Measurements from ENCODE around the gene FGD3.

The FGD3 gene

DNA sequence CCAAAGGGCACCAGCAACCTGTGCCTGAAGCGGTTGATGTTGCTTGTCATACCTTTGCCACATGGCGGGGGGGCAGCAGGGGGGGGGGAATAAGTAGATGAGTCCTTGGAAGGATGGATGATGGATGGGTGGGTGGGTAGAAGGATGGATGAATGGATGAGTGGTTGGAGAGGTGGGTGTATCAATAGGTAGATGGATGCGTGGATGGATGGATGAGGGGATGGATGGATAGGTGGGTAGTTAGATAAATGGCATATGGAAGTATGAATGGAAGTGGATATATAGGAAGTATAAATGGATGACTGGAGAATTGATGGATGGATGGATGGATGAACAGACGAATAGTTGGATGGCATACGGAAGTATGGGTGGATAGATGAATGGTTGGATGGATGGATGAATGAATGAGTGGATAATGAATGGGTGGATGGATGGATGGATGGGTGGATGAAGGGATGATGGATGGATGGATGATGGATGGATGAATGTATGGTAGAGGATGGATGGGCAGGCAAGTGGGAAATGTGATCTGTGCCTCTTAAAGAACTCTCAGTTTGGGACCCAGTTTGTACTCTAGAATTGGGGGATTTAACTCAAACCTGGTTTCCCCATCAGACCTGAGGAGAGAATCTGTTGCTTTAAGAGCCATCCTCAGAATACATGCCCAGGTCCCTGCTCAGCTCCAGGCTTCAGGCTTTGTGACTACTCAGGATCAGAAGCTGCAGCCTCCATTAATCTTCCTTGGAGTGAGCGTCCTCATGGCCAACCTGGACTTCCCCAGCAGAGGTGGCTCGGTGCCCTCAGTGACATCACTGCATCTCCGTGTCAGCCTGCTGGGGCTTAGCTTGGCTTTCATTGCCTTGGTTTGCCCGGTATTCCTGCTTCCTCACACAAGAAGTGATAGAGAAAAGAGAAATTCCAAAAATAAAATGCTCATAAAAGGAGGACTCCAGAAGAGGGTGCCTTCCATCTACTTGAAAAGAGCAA, 83.6 kb downstream of the FGD3 start:
- DNase-seq (ENCODE audit: low read depth in 2 of 2), result no peak

DNA sequence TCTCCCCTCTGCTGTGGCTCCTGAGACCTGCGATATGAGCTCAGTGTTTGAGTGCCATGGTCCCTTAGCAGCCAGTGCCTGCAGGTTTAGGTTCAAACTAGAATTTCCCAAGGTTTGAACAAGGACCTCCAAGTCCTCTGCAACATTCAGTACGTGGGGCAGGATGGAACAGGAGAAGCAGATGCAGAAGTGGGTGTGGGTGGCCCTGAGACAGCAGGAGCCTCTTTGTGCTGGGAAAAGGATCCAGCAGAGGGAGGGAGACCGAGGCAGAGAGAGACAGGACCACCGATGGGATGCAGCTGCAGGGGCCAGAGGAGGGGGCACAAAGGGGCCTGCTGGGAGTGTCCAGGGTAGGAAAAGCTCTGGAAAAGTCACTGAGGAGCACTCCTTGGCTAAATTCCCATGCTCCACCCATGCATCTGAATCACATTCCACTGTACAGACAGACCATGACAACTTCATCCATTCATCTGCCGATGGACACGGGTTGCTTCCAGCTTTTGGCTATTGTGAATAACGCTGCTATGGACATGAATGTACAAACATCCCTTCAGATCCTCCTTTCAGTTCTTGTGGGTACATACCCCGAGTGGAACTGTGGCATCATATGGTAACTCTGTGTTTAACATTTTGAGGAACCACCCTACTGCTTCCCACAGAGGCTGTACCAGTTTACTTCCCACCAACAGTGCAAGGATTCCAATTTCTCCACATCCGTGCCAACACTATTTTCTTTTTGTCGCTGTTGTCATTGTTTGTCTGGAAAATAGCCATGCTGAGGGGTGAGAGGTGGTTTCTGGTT, 84.5 kb downstream of the FGD3 start:
- DNase-seq (ENCODE audit: low read depth in 2 of 2), result no peak

DNA sequence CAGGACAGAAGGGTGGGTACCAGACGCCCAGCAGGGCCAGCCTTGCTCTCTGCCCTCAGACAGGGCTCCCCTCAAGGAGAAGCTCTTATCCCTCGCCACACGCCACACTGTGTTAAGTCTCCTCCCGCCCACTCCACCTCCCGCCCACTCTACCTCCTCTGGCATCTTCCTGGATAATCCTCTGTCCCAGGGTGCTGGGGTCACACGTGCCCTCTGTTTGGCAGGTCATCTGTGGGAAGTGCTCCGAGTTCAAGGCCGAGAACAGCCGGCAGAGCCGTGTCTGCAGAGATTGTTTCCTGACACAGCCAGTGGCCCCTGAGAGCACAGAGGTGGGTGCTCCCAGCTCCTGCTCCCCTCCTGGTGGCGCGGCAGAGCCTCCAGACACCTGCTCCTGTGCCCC, 85.2 kb downstream of the FGD3 start:
- no peak for DNase-seq (ENCODE audit: low read depth in 2 of 2)

DNA sequence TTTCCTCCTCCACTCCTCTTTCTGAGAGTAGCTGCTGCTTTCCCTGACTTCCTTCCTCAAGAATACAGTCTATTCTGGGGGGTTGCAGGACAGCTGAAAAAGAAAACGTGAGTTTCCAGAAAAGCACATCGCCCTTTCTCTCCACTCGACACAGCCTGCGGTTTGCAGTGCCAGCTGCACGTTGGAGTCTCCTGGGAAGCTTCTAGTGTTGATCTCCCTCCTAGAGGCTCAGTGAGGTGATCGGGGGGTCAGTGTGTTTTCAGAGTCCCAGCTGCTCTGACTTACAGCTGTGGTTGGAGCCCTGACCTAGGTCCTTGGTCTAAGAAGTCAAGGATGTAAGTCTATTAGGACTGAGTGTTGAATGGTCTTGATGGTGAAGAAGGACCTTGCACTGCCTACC, 86.2 kb downstream of the FGD3 start:
- DNase-seq (ENCODE audit: low read depth in 2 of 2), result no peak

DNA sequence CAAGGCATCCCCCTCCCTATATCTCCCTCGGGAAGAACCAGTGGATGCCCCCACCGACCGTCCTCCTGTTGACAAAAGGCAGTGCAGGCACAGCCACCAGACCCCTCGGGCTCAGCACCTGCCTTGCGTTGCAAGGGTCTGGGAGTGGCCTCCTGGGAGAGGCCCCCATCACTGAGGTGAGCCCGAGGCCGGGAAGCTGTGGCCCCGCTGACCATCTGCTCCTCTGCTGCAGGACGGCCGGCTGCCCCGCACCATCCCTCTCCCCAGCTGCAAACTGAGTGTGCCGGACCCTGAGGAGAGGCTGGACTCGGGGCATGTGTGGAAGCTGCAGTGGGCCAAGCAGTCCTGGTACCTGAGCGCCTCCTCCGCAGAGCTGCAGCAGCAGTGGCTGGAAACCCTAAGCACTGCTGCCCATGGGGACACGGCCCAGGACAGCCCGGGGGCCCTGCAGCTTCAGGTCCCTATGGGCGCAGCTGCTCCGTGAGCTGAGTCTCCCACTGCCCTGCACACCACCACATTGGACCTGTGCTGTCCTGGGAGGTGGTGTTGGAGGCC, 87.9 kb downstream of the FGD3 start:
- DNase-seq (ENCODE audit: low read depth in 2 of 2), result no peak

DNA sequence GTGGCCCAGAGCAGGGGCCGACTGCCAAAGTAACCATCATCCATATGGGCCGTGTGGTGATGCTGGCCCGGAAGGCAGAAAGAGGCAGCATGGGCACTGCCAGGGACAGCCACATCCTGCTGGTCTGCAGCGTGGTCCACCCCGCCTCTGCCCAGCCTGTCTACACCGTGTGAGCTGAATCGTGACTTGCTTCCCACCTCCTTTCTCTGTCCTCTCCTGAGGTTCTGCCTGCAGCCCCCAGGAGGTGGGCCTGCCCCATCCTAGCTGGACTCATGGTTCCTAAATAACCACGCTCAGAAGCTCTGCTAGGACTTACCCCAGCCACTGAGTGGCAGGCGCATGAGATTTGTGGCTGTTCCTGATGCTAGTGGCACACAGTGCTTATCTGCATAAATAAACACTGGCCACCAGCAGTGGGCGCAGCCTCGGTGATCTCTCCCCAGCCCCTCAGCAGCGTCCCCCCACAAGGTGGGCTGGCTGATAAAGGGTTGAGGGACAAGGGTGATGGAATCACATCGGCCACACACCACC, 88.6 kb downstream of the FGD3 start:
- DNase-seq (ENCODE audit: low read depth in 2 of 2), result no peak

DNA sequence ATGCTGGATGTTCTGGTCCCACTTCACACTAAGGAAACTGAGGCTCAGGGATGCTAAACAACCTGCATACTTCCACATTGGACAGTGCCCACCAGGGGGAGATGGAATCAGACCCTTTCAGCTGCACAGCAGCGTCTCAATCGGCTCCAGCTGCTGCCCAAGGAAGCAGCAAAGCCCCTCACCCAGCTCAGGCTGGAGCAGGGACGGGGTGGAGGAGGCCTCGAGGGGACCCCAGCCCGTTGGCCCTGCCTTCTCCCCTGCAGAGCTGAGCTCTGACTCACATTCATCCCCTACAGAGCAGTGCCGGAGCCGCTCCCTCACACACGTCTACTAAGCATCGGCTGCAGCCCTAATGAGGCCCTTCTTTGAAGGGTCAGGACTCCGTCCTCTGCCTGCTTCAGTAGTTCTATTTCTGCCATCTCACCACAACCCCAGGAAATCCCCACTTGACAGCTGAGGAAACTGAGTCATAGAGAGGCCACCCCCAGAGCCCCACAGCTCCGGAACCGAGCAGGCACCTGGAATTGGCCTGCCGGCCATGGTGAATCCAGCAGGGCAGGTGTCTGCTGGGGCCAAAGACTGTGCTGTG, 89.7 kb downstream of the FGD3 start:
- no peak for DNase-seq (ENCODE audit: low read depth in 2 of 2)

DNA sequence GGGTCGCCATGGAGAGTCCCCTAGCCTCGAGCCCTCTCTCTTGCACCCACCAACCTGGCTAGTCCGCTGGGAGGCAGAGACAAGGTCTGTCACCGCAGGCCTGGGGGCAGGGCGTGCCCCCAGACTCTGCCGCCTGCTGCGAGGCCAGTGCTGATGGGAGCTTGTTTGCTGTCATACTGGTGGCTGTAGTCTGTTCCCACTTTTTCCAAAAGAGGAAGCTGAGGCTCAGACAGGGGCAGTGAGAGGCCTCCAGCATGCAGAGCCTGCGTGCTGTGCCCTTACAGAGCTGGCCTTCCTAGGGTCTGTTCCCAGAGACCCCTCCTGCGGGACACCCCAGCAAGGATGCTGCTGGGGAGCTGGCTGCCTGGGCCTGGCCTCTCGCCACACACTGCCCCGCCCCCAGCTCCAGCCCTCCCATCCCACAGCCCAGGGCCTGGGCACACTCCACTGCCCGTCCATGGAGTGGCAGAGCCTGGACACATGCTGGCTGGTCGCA, 90.2 kb downstream of the FGD3 start:
- DNase-seq (ENCODE audit: low read depth in 2 of 2), result no peak

DNA sequence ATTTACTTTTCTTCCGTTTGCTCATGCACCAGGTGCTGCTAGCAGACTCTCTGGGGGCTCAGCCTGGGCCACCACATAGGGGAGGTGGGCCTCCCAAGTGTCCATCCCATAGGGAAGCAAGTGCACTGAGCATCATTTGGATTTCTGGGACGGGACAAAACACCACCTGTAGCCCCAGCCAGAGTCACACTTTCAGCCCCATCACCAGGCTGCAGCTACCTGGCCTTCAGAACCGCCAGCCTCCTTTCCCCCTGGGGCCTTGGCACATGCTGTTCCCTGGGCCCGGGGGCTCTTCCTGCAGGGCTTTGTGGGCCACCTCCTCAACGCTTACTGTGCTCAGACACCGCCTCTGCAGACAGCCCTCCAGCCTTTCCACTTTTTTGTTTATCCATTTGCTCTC, 91.6 kb downstream of the FGD3 start:
- no peak for DNase-seq (ENCODE audit: low read depth in 2 of 2)

DNA sequence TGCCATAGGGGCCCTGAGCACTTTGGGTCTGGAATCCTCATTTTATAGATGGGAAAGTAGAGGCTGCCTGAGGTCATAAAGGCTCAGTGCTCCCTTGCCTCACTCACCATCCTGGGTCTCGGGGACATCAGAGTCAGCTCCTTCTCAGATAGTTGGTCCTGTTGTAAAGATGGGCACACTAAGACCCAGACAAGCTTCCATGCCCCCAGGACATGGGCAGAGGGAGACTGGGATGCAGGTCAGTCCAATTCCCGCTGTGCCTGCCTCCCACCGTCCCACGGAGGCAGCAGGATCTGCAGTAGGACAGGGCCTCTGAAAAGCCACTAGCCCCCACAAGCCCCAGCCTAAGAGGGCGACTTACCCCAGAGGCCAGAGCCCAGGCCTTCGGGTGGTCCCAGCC, 92.1 kb downstream of the FGD3 start:
- no peak for DNase-seq (ENCODE audit: low read depth in 2 of 2)

DNA sequence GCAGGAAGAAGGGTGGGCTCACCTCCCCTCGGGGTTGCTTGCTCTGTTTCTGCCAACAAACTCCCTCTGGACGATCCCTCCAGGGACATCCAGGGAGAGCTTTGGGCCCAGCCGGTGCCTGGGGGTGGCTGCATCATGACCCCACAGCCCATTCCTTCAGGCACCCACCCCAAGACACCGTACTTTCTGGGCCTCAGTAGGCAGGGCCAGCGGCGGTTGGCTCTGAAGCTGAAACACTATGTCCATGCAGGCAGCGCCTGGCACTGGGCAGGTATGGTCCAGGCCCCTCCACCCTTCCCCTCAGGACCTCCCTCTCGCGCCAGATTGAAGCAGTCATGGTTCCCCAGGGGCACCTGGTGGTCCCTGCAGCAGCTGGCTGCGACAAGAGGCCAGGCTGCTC, 92.7 kb downstream of the FGD3 start:
- DNase-seq (ENCODE audit: low read depth in 2 of 2), result no peak

DNA sequence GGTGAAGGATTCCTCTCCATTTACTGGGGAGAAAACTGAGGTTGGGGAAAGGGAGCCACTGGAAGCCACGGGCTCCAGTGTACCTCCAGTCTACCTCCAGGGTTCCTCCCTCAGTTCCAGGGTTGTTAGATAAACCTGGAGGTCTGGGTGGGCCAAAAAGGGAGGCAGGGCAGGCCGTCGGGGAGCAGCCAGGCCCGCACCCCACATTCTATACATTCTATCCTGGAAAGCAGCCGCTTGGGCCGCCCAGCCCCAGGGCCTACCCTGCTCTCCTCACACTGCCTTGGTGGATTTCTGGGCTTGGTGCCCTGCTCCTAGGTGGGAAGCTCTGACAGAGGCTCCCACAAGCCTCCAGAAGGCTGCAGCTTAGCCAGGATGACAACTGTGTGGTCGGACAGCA, 93.1 kb downstream of the FGD3 start:
- DNase-seq (ENCODE audit: low read depth in 2 of 2), result no peak

DNA sequence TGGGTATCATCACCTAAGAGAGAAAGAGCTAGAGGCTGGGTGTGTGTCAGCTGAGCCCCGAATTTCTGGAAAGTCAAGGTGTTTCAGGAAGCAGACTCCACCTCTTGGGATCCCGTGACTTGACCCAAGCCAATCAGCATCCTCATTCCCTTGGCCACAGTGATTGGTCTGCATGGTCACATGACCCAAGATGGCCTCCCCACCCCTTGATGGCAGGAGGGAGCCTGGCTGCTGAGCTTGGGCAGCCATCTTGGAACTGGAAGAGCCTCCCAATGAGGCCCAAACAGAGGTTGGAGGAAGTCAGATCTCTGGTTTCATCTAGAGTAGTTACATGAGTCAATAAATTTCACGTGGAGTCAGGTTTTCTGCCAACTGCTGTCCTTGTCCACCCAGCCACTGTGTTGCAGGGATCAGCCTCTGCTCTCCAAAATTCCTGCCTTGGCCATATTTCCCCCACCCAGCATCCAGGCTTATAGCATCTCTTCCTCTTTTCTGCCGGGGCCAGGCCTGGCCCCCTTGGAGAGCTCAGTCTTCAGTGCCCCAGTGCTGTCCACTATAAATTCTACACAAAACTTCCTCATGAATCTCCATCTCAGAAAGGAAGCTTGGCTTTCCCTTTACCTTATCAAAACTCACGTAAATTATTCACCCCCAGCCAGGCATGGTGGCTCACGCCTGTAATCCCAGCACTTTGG, 93.9 kb downstream of the FGD3 start:
- no peak for DNase-seq (ENCODE audit: low read depth in 2 of 2)

DNA sequence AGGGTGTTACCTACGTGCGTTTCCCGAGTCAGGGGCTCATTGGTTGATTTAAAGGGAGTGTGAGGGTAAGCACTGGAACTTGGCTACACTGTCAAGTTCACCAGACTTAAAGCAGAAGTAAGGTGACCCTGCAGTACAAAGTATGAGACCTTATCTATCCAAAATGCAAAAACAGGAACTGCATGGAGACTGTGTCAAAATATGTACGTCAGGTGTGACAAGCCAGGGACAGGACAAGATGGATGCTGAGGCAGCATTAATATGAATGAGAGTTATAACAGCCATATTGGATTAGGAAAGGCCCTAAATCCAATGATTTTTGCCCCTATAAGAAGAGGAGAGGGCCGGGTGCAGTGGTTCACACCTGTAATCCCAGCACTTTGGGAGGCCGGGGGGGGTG, 95.8 kb downstream of the FGD3 start:
- no peak for DNase-seq (ENCODE audit: low read depth in 2 of 2)

DNA sequence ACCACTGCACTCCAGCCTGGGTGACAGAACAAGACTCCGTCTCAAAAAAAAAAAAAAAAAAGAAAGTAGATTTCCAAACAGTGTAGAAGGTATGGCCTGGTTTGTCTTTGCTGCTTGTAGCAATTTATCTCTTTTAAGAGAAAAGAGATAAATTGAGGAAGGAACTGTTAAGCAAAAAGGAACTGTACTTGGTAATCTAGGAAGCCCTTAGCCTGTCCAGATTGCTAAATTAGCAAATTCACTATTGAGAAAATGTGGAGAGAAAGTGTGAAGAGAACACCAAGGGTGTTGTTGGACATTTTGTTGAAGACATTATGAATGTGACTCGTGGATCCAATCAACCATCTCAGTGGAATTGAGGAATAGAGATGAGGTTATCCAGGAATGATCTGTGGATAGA, 98.2 kb downstream of the FGD3 start:
- DNase-seq (ENCODE audit: low read depth in 2 of 2), result no peak

DNA sequence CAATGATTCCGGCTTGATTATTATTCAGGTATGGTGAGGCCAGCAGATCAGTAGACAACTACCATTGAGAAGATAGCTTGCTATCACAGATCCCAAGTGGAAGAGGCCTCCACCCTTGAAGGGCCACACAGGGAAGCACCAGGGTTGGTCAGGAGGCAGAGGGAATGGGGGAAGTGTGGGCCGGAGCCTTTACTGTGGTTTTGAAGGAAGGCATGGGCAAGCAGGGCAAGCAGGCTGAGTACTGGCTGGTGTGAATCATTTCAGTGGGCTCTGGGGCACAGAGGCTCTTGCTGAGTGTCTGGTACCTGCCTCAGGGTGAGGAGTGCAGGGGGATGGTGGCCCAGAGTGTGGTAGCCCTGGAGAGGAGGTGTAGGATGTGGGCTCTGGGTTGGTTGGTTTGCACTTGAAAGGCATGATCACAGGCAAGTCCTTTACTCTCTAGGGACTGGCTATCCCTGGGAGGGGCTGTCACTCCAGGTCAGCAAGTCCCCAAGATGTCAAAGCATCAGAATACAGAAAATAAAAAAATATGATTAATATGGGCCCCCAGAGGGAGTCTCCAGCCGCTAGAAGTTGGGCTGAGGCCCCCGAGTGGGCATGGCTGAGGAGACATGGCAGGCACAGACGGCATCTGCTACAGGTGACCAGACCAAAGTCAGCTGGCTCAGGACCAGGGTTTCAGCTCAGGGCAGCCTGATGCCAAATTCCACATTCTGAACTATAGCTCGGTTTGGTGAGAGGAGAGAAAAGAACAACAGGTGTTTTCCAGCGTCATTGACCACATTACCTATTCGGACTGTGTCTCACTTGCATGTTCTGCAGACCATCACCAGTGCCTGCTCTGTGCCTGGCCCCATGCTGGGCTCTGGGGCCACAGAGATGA, 101.5 kb downstream of the FGD3 start:
- no peak for DNase-seq (ENCODE audit: low read depth in 2 of 2)

DNA sequence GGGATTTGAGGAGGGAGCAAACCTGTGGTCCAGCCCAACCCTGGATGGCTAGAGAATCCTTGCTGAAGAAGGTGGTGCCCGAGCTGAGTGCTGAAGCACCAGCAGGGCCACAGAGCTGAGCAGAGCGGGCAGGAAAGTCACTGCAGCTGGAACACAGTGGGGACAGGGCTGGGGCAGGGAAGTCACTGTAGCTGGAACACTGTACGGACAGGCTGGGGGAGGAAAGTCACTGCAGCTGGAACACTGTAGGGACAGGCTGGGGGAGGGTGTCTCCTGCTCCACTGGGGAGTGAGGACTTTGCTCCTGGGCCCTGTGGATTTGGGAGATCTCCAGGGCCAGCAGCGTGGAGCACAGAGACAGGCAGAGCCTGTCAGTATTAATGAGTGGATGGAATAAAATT, 102.2 kb downstream of the FGD3 start:
- no peak for DNase-seq (ENCODE audit: low read depth in 2 of 2)

DNA sequence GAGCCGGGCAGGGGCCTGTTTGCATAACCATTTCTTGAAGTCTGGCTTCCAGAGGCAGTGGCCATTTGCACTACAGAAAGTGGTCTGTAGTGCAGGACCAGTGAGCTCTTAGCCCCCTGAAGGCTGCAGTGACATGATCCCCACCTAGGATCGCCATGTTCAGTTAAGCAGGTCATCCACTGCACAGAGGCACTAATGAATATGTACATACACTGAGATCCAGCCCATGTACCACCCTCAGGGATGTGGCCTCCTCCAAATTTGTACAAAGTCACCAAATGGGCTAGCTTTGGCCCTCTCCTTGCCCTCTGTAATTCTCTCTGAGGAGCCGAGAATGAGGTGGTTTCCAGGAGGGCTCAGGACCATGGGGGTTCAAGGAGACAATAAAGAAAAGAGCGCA, 102.9 kb downstream of the FGD3 start:
- DNase-seq (ENCODE audit: low read depth in 2 of 2), result no peak

DNA sequence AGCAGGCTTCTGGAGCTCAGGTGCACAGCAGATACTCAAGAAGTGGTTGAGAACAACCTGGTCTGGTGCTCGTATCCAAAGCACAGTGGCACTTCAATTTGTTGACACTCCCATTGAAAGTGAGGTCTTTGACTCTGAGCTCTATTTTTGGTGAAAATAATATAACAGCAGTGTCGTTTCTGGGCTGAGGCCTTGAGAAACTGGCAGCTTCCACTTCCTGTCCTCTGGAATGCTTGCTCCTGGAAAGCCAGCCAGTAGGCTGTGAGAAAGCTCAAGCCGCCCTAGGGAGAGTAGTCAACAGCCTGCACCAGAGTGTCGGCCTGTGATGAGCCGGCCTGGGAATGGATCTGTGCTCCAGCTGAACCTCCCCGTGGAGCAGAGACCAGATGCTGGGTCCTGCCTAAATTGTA, 104.4 kb downstream of the FGD3 start:
- DNase-seq (ENCODE audit: low read depth in 2 of 2), result no peak

Data from stimulated activated CD8-positive, alpha-beta memory T cell treated with anti-CD3 and anti-CD28 coated beads, Interleukin-7, amount 100 ng/mL, for 4 hours (primary cell).